ENCODE measurements around the gene FGD3. TPM values are rescaled to one million over a fixed set of nuclear protein-coding genes. Genes with fewer than 3 reads are reported as not detected.
"Not testable (repeated sequence)": the region's sequence is repeated elsewhere in the genome, so short reads cannot be mapped to it uniquely, and the experiment has no call there.

The FGD3 gene
- 3.8 TPM for polyA plus RNA-seq (ENCODE audit: insufficient read length)

- DNase-seq (ENCODE audit: low read depth), result no peak
Measured at GRCh38 chr9:92947268-92948037, at the start of gene FGD3. Gene FGD3, plus strand, starts transcription at chr9:92947523. Its CDS starts 28,734 bp downstream, at chr9:92976257.

GRCh38 chr9:92905137-92905536 lies 42.2 kb upstream of the FGD3 start:
- DNase-seq (ENCODE audit: low read depth), result not testable (repeated sequence)

- DNase-seq (ENCODE audit: low read depth), result no peak
Measured at GRCh38 chr9:92911511-92912475, 35.5 kb upstream of the FGD3 start.

DNA sequence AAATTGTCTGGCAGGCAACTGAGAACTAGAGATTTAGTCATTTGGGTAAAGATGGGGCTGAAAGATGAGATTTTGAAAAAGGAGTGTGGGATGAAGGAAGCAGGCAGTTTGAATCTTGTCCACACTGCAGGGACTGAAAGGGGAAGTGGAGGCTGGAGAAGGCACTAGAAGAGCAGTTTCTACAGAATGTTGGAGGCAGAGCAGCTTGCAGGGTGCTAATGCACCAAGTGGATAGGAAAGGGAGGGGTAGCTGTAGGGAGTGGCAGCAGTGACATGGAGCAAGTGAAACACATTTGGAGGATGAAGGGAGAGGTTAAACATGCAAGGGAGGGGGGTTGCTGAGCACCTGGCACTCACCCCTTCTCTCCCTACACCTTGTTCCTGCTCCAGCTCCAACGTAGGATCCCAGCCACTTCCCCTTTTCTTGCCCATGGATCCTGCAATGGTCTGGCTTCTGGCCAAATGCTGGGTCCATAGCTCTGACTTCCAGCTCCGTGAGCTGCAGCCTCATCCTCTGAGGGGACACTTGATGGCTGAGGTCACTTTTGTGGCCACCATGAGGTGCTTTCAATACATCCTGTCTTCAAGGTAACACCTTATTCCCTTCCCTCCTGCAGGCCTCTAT lies 30.0 kb upstream of the FGD3 start:
- no peak for DNase-seq (ENCODE audit: low read depth)

DNA sequence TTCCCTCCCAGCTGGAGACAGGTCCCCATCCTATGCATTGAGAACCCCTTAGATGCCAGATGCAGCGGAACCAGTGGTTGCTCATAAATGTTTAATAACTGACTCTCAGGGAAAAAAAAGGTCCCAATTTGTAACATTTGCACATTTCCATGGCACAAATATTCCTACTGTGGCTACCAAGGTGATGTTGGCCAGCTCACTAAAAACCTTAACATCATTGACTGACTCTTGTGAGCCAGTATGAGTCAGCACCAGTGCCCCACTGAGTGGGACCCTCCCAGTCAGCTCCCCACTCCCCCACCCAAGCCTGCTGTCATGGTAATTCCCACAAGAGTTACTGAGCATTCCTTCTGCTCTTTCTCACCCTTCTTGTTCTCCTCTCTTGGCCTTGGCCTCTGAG lies 26.9 kb upstream of the FGD3 start:
- no peak for DNase-seq (ENCODE audit: low read depth)

GRCh38 chr9:92931606-92932005 lies 15.7 kb upstream of the FGD3 start:
- DNase-seq (ENCODE audit: low read depth), result no peak

DNA sequence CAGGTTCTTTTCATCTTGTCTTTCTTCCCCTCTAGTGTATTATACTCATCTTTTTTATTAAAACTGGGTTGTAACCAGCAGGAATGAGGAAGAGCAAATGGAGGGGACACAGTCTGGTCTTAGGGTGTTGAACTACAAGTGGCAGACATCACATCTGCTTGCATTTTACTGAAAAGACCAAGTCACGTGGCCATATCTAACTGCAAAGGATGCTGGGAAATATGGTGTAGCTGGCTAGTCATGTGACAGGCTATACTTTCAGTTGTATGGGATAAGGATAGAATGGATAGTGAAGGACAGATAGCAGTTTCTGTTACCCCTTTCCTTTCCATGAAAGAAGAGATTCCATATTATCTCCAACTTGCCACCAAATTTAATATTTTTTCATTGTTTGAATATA lies 13.0 kb upstream of the FGD3 start:
- DNase-seq (ENCODE audit: low read depth), result no peak

GRCh38 chr9:92938025-92938424 lies 9.3 kb upstream of the FGD3 start:
- no peak for DNase-seq (ENCODE audit: low read depth)

DNA sequence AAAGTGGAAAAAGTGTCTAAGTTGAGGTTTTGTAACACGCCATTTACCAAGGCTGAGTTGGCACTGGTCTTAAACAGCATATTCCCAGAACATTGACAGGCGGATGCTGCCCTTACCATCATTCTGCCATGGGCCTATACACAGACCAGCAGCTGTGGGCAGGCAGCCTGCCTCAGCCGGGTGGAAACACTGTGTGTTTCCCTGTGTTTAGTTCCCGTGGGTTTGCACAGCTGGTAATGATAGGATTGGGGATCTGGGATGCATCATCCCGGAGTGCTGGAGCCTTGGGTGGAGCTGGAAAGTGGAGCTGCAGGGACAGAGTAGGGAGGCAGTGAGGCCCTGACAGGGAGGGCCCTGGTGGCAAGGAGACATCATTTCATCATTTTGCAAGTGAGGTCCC lies 5.5 kb upstream of the FGD3 start:
- DNase-seq (ENCODE audit: low read depth), result no peak

- no peak for DNase-seq (ENCODE audit: low read depth)
Measured at GRCh38 chr9:92942688-92943616, 4.4 kb upstream of the FGD3 start.

DNA sequence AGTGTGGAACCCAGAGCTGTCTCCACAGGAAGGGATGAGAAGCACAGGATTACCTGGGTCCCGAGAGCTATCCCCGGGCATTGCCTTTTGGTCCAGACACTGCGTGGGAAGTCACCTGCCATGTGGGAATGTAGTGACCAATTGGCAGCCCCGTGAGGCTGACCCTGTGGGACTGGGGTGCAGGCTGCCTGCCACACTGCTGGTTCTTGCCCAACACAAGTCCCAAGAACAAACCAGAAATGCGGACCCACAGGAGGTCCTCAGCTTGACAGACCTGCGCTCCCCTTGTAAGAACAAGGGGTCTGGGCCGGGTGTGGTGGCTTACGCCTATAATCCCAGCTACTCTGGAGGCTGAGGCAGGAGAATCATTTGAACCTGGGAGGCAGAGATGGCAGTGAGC lies 2.4 kb upstream of the FGD3 start:
- DNase-seq (ENCODE audit: low read depth), result no peak

GRCh38 chr9:92945796-92946195 lies 1.5 kb upstream of the FGD3 start:
- no peak for DNase-seq (ENCODE audit: low read depth)

- no peak for DNase-seq (ENCODE audit: low read depth)
Measured at GRCh38 chr9:92948038-92948534, 763 bp downstream of the FGD3 start.

- no peak for DNase-seq (ENCODE audit: low read depth)
Measured at GRCh38 chr9:92948632-92949031, 1.3 kb downstream of the FGD3 start.

GRCh38 chr9:92949266-92949982 lies 2.1 kb downstream of the FGD3 start:
- no peak for DNase-seq (ENCODE audit: low read depth)

DNA sequence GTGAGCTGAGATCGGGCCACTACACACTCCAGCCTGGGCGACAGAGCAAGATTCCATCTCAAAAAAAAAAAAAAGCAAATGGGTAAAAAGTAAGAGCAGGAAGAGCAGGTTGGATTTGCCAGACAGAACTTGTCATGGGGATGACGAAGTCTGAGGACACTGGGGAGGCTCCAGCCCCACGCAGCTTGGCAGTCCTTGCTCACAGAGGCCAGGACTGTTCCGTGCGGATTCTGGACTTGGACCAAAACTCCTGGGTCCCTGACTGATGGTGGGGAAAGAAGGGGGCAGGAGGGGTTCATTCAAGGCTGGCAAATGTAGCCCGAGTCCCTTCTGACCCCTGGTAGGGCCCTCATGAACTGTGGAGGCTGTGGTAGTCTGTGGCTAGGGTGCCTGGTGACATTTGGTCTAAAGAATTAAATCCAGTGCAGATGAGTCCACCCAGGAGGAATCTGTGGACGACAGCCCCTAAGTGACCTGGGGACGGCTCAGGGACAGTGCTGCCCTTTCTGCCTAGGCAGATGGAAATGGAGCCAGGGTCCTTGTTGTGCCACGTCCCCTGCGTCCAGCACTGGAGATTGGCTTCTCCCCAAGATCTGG lies 3.1 kb downstream of the FGD3 start:
- no peak for DNase-seq (ENCODE audit: low read depth)

GRCh38 chr9:92952906-92953610 lies 5.7 kb downstream of the FGD3 start:
- DNase-seq (ENCODE audit: low read depth), result no peak

- no peak for DNase-seq (ENCODE audit: low read depth)
Measured at GRCh38 chr9:92954049-92954861, 6.9 kb downstream of the FGD3 start.

All from forelimb muscle (tissue), 1 donor.